HG02981 (cell line): ENCODE measurements around the gene ITGB2.
A peak's percentile ranks its signal among the peaks of the same experiment; 100 is the strongest.
"Not testable (repeated sequence)": the region's sequence is repeated elsewhere in the genome, so short reads cannot be mapped to it uniquely, and the experiment has no call there.

Experiments
- ATAC-seq: cut with Tn5 transposase; IDR thresholded peaks from one replicate; pipeline ENCODE4 v1.9.1; 2021; ENCODE audit warnings: mild to moderate bottlenecking, moderate library complexity; ENCODE audit not compliant: unreplicated experiment

Gene ITGB2

DNA sequence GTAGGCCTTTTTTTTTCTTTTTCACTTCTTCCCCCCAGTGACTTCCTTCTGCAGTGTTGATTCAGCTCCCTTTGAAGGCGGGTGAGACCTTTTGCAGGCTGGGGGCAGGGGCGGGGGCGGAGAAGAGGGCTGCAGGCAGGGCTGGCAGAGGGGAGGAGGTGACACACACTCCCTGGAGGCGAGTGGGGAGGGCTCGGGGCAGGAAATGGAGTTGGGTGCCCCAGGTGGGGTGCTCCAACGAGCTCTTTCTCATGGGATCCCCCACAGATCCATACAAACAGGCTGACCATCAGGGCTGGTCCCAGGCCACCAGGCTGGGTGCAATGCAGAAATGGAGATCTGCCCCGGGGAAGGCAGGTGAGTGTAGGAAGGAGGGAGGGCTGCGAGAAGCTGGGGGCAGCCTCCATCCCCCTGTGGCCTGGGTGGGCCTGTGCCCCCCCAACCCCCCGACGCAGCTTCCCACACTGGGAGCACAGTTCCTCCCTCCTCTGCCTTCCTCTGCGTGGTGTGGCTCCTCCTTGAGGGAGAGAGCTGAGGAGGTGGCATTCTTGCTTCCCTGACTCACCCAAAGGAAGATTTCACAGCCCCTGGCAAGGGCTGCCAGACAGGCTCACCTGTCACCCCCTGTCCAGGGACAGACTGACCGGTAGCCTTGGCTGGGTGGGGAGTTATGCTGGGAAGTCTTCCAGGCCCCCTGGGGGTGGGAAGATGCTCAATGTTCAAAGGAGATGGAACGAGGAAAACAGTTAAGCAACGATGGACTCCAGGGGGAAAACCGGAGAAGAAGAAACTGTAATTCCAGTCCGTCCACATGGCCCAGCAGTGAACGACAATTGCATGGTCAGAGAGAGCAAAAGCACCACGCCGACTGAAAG is 7.1 kb upstream of the ITGB2 start:
- no peak for ATAC-seq

- ATAC-seq, result no peak
Observed at GRCh38 chr21:44927259-44927586, 6.5 kb upstream of the ITGB2 start.

GRCh38 chr21:44926331-44927101 is 5.8 kb upstream of the ITGB2 start:
- ATAC-seq, result no peak

GRCh38 chr21:44925378-44925755 is 4.7 kb upstream of the ITGB2 start:
- ATAC-seq, result no peak

DNA sequence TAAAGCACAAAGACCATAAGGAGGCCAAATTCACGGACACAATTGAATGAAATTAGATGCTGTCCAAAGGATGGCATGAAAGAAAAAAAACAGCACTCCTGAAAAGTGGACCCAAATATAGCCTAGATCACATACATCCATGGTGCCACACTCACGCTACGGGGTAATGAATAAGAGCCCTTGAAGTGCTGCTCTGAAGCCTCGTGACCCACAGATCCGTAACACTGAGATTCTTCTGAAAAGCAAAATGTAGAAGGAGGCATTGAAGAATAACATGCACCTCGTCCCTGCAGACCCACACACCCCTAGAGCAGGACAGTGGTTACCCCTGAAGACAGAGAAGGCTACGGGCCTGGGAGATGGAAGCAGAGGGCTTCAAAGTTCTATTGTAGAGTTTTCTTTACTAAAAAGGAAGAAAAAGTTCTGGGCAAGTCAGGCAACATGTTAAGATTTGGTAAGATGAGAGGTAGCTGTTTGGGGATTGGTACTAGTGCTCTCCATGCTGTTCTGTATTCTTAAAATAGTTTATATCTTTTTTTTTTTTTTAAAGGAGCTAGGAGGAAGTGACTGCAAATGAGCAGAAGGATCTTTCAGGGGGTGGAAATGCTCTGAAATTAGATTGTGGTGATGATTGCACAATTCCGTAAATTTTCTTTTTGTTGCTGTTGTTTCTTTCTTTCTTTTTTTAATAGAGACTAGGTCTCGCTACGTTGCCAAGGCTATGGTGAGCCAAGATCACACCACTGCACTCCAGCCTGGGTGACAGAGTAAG is 4.1 kb upstream of the ITGB2 start:
- no peak for ATAC-seq

GRCh38 chr21:44923480-44924084 is 2.9 kb upstream of the ITGB2 start:
- ATAC-seq, result no peak

DNA sequence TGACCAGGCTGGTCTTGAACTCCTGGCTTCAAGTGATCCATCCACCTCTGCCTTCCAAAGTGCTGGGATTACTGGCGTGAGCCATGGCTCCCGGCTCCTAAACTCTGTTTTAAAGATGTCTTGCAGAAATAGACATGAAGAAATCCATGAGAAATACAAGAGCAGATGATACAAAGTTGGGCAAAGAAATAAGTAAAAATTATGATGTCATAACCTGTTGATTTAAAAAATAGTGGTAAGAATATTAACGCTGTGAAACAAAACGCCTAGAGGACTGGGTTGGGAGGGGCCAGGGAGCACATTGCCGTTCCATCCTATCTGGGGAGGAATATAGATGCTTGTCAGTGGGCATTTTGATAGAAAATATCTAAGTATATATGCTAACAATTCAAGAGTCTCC is 1.2 kb upstream of the ITGB2 start:
- no peak for ATAC-seq

- ATAC-seq, result peak; percentile 8
Observed at GRCh38 chr21:44919913-44920693, 596 bp downstream of the ITGB2 start.

DNA sequence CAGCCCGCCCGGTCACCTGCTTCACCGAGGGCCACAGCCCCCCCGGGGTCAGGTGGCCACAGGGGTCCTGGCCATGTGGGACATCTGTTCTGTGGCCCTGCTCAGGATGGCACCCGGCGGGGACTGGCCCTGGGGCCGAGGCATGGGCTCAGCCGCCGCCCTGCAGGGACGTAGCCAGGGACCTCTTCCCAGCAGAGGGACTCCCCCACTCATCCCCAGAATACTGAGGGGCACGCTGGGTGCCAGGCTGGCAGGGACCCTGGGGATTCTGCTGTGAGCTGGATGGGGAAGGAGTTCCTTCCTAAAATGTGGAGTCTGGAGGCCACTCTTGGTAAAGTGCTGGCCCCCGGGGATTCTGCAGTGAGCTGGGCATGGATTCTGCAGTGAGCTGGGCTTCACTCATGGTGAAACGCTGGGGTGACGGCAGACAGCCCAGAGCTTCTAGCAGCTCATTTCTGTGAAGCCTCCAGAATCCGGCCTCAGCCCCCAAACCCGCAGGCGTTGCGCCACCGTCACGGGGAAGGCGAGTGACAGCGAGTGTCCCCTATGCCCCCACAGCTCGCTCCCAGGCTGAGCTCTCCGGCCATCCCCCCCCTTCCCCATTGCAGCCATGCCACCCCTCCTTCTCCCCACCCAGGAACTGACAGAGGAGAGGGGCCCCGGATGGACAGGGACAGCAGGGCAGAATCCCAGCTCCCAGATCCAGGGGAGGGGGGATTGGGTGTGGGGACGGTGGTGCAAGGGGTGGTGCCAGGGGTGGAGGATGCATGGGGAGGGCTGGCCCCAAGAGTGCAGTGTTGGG is 1.4 kb downstream of the ITGB2 start:
- ATAC-seq, result no peak

DNA sequence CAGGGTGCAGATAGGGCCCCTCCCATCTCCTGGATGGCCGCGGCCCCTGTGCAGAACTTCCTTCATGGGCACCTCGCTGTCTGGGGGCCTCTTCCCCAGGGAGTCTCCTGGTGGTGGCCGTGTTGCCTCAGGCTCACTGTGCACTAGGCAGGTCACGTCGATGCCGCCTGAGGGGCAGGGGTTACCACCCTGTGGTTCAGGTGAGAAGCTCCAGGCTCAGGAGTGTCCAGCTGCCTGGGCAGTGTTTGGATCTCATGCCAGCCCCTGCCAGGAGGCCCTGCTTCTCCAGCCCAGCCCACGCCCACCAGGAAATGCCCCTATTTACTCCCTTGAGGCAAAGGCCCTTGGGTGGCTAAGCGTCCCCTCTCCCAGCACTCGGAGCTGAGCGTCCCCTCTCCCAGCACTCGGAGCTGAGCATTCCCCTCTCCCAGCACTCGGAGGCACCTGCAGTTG is 2.1 kb downstream of the ITGB2 start:
- ATAC-seq, result no peak

DNA sequence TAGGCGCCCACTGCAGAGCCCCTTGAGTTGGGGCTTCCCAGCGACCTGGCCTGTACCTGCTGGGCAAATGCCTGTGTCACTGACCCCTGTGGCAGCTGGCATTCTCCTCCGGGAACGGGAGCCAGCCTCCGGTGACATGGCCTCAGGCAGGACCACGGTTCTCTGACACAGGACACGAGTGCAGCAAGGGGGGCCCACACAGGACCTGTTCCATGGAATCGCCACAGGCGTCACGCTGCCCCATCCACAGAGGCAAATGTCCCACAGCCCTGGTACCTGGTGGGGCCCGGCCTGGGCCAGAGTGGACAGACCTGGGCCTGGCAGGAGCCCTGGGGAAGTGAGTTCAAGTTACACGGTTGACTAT is 2.6 kb downstream of the ITGB2 start:
- no peak for ATAC-seq

DNA sequence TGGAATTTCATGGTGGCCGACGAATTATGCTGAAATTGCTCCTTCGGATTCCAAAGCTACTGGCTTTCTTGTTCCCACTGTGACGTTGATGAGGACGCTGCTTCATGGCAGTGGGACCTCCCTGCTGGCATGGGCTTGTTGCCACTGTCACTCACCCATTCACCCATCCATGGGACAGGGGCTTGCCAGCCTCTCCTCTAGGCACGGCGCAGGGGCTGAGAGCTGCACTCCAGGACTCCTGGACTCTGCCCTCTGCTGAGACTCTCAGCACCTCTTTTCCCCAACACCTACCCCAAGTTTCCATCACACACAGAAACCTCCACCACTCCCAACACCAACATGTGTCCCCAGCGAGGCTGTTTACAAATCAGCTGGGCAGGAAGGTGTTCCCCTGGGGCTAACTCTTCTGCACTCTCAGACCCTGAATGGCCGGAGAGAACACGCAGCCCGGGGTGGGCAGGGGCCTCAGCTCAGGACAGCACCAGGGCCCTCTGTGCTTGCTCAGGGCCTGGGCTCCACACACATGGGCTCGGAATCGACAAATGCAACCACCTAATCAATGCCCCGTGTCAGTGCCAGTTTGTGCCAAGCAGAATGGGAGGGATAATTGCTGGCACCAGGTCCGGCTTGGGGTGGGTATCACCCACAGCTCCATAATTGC is 3.1 kb downstream of the ITGB2 start:
- no peak for ATAC-seq

DNA sequence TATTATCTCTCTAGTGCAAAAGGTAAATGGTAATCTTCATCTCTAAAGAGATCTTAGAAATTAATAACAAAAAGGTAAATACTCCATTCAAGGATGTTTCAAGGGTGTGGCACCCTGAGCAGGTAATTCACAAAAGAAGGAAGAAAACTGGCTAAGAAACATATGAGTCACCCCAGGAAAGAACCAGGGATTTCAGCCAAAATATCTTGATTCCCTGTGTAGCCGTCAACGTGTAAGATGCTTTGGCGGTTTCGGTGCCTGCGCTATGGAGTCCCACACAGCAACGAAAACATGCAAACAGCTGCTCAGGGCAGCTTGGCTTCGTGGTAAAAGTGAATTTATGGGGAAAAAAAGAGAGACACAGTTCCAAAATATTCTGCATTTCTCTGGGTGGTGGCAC is 3.7 kb downstream of the ITGB2 start:
- no peak for ATAC-seq

DNA sequence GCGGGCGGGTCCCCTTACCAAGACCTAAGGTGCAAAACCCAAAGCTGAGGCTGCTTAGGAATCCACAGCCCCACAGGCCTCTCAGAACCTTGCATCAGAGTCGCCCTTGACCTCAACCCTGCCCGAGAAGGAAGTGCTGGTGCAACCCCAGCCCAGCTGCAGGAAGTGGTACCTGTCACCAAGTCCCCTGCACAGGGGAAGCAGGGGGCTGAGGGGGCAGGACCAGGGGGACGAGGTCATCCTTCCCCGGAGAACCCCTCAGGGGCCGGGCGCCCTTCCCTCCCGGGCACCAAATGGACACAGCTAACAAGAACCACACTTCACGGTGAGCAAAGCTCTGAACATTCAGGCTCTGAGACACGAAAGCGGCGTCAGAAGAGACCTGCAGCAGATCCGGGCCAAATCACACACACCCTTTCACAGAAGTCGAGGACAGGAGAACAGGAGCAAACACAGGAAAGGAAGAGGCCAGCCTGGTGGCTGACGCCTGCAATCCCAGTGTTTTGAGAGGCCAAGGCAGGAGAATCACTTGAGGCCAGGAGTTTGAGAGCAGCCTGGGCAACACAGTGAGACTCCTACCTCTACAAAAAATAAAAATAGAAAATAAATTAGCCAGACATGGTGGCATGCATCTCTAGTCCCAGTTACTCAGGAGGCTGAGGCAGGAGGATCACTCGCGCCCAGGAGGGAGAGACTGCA is 6.4 kb downstream of the ITGB2 start:
- ATAC-seq, result peak; percentile 58

DNA sequence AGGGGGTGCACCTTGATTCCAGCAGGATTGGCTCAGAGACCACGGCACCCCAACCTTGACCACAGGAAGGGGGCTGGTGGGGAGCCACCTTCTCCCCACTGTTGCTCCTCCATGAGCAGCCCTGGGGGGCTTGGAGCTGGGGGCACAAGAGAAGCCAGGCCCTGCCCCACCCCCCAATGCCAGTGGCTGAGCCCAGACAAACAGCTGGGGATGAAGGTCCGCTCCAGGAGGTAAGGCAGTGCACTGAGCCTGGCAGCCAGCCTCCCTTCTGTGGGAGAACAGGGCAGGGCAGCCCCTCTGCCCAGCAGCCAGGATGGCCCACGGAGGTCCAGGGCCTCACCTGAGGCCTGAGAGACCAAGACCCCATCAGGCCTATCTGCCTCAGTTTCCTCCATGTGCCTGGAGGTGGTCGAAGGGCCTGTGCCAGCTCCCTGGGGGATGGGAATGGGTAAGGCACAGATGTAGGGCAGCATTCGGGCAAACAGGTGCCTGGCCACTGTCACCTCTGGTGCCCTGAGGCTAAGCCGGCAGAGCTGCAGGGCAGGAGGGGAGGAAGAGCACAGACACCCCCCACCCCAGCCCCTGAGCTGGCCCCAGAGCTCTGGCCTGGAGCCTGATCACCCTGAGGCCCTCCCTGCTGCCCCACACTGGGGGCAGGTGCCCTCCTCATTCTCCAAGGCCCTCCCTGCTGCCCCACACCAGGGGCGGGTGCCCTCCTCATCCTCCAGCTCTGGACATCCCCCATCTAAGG is 7.1 kb downstream of the ITGB2 start:
- ATAC-seq, result no peak

- not testable (repeated sequence) for ATAC-seq
Observed at GRCh38 chr21:44912506-44913412, 7.9 kb downstream of the ITGB2 start.

GRCh38 chr21:44912158-44912473 is 8.6 kb downstream of the ITGB2 start:
- ATAC-seq, result no peak
